ENCODE results near the gene PPFIA4. TPM values are rescaled to one million over a fixed set of nuclear protein-coding genes. Genes with fewer than 3 reads are reported as not detected.

Gene PPFIA4
- total RNA-seq, 1 donor from 2014 or later = 1.2 TPM

DNA sequence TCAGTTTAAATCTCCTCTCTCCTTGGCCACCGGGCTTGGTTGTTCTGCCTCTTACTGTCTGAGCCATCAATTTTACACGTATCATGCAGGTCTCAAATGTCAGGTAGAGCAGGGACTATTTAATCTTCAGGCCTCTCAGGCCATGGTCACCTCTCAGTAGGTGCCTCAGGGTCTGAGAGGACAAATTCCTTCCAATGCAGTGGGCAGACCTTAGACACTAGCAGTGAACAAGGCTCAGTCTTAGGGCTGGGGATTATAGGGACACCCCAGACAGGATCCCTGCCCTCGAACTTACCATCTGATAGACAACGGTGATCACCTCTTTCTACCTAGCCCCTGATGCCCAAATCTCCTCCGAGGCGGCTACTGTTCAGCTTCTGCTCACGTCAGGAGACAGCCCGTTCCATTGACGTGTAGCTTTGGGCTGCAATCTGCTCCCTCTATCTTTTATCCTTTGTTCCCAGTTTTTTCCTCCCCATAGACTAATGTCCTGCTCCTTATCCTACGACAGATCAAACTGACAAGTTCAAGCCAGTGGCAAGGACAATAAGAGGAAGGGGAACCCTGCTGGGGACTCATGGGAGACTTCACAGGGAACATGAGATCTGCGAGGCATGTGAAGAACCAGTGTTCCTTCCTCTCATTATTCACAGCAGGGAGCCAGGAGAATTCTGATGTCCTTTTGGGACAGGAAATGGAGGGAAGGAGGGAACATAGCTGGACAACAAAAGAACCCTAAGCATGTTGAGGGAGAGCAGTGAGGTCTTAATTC is 60.9 kb downstream of the PPFIA4 start:
- Mint-ChIP-seq H3K9me3 (ENCODE audit: low read depth) (no peaks in the 10 kb centered on the region), H3K4me3 (ENCODE audit: low read depth) (no peak overlapping the region), H3K27ac (no peak overlapping the region), H3K27me3 (peaks cover 45% of the 10 kb centered on the region), H3K4me1 (ENCODE audit: low read depth) (no peaks in the 10 kb centered on the region), H3K36me3 (ENCODE audit: insufficient read depth) (no peaks in the 10 kb centered on the region)
- DNase-seq (ENCODE audit: low spot score, unreplicated experiment) = no peak
- no peak for TF ChIP-seq CTCF (IDR thresholded peaks at IDR 0.05; ENCODE audit: unreplicated experiment)

DNA sequence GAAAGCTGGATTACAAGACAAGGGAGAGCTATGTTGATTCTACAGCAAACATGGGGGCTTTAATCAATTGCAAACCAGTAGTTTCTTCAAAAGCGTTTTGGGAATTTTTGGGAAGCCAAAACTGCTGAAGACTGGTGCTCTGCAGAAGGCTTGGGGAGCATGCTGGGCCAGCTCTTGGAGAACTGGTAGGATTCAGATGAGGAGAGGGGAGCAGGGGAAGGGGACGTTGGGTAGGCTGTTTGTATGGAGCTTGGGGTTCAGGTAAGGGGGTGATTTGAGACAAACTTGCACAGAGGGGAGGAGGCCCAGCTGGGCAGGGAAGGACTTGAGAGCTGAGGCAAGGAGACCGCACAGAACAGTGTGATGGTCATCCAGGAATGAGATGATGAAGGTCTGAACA is 62.1 kb downstream of the PPFIA4 start:
- Mint-ChIP-seq H3K9me3 (ENCODE audit: low read depth) (no peaks in the 10 kb centered on the region), H3K4me3 (ENCODE audit: low read depth) (no peak overlapping the region), H3K27ac (no peak overlapping the region), H3K4me1 (ENCODE audit: low read depth) (no peaks in the 10 kb centered on the region), H3K27me3 (peaks cover 41% of the 10 kb centered on the region), H3K36me3 (ENCODE audit: insufficient read depth) (no peaks in the 10 kb centered on the region)
- no peak for DNase-seq (ENCODE audit: low spot score, unreplicated experiment)
- TF ChIP-seq CTCF (IDR thresholded peaks at IDR 0.05; ENCODE audit: unreplicated experiment) = no peak

GRCh38 chr1:203089001-203089650 is 62.8 kb downstream of the PPFIA4 start:
- Mint-ChIP-seq H3K4me3 (ENCODE audit: low read depth) (no peak overlapping the region), H3K36me3 (ENCODE audit: insufficient read depth) (no peaks in the 10 kb centered on the region), H3K9me3 (ENCODE audit: low read depth) (no peaks in the 10 kb centered on the region), H3K27ac (no peak overlapping the region), H3K4me1 (ENCODE audit: low read depth) (no peaks in the 10 kb centered on the region), H3K27me3 (peaks cover 38% of the 10 kb centered on the region)
- DNase-seq (ENCODE audit: low spot score, unreplicated experiment) = no peak
- no peak for TF ChIP-seq CTCF (IDR thresholded peaks at IDR 0.05; ENCODE audit: unreplicated experiment)

GRCh38 chr1:203089651-203090045 is 63.4 kb downstream of the PPFIA4 start:
- no peak overlapping the region for H3K4me3 Mint-ChIP-seq (ENCODE audit: low read depth)
- TF ChIP-seq CTCF (IDR thresholded peaks at IDR 0.05; ENCODE audit: unreplicated experiment) = no peak
- H3K9me3 Mint-ChIP-seq (ENCODE audit: low read depth) = peaks cover 5% of the 10 kb centered on the region
- peaks cover 38% of the 10 kb centered on the region for H3K27me3 Mint-ChIP-seq
- H3K27ac Mint-ChIP-seq = no peak overlapping the region
- no peaks in the 10 kb centered on the region for H3K36me3 Mint-ChIP-seq (ENCODE audit: insufficient read depth)
- no peaks in the 10 kb centered on the region for H3K4me1 Mint-ChIP-seq (ENCODE audit: low read depth)
- no peak for DNase-seq (ENCODE audit: low spot score, unreplicated experiment)

DNA sequence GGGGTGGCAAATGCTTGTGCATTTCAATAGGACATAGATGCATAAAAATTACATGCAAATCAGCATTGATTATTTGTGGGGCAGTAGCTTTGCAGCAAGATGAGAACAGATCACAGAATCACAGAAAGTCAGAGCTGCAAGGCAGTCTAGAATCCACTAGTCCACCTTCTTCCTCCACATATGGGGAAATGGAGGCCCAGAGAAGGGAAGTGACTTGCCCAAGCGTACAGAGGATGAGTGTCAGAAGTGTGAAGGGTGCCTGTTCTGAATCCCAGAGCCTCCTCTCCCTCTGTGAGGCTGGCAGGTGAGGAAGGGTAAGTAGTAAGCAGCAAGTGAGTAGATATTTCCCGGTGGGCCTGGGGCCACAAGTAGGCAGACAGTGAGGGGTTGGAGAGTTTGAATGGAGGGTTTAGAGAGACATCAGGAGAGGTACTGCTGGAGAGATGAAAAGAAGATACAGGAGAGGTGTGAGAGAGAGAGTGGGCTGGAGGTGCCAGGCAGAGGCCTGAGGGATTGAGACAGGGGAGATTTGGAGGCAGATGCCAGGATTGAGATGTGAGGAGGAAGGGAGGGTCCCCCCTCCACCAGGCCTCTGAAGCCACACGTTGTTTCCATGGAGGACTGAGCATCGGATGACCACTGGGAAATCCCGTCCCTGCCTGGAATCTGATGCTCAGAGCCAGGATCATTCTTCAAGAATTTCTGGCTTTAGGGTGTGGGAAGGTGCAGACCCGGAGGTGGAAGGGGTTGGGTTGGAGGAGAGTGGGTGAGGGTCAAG is 64.3 kb downstream of the PPFIA4 start:
- Mint-ChIP-seq H3K27me3 (peaks cover 38% of the 10 kb centered on the region), H3K36me3 (ENCODE audit: insufficient read depth) (peaks cover 2% of the 10 kb centered on the region), H3K4me1 (ENCODE audit: low read depth) (no peaks in the 10 kb centered on the region), H3K4me3 (ENCODE audit: low read depth) (no peak overlapping the region), H3K9me3 (ENCODE audit: low read depth) (peaks cover 14% of the 10 kb centered on the region), H3K27ac (peak overlapping the region; percentile 9)
- no peak for TF ChIP-seq CTCF (IDR thresholded peaks at IDR 0.05; ENCODE audit: unreplicated experiment)
- DNase-seq (ENCODE audit: low spot score, unreplicated experiment) = no peak
